ENCODE data around the gene ZNF521. TPM values are rescaled to one million over a fixed set of nuclear protein-coding genes. Genes with fewer than 3 reads are reported as not detected.

The ZNF521 gene
- total and polyA plus RNA-seq, 2 donors (not counting 3 experiments of a cell fraction or from before 2014, with no cell fraction given) = 111 to 168 TPM

DNA sequence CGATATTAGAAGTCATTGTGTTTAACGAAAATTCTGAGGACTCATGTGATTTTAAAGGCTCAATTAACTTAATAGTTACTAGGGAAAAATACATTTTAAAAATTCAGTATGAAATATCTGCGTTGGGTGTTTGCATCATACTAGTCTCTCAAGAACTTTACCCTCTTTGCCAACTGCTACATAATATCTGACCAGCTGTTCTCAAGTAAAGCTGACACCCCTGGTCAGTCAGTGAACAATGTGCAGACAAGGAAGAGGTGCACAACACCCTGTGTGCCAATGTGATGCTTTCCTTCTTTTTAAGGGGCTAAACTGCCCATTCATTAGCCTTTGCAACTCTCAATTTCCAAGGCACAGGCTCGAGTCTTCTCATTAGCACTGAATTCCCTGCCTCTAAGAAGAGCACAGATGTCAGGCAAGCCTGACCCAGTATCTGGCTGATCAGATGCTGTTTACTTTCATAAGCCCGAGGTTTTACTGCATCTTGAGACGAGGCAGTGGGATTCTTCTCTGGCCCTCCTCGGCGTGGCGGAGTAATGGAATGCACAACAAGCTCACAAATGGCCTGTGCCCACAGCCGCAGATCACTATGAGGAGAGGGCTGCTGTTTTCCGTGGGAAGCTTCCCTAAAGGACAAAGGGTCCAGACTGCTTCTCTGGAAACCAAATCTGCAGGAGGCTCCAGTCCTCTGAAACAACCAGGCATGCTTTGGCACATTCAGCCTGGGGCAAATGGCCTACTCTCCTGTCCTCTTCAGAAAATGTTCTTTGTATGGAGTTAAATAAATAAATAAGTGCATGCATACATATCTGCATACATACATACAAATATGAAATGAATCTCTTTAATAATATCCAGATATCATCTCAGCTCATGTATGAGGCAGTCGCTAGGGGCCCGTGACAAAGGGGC lies 240.3 kb downstream of the ZNF521 start:
- intact Hi-C loops (cut with micrococcal nuclease) (no loop called here), dilution Hi-C loops (cut with MboI; ENCODE audit: extremely low pct_ligation_motif_present, low sequenced_read_pairs) (no loop called here)
- CTCF ChIA-PET = no interaction called here
- DNase-seq (ENCODE audit: low read depth, low spot score) (no peak), FAIRE-seq (no peak)
- no peaks in the 10 kb centered on the region for H3K4me1 ChIP-seq (ENCODE audit: control insufficient read depth, extremely low read depth, insufficient read depth, low read length)
- H2AFZ ChIP-seq (ENCODE audit: low read depth, low read length) = no peak overlapping the region
- no peak overlapping the region for H3K9ac ChIP-seq (replicated peaks; ENCODE audit: extremely low read depth, insufficient read depth, low read length)
- no peaks in the 10 kb centered on the region for H3K27me3 ChIP-seq (ENCODE audit: control insufficient read depth in 2 of 2, insufficient read depth in 2 of 2, low read length in 2 of 2)
- H4K20me1 ChIP-seq (replicated peaks; ENCODE audit: control insufficient read depth, extremely low read depth, insufficient read depth, low read length) = peaks cover 4% of the 10 kb centered on the region
- no TSS peak for BruUV-seq (replicated peaks)
- POLR2A ChIA-PET = no interaction called here
- TF ChIP-seq JUN (IDR thresholded peaks at IDR 0.05; ENCODE audit: borderline replicate concordance, insufficient read depth, insufficient read length, low read depth) (no peak), POLR2AphosphoS5 (IDR thresholded peaks at IDR 0.05; ENCODE audit: insufficient read depth, low read depth, low read length) (no peak), EZH2 (IDR thresholded peaks at IDR 0.05; ENCODE audit: borderline replicate concordance, low read depth, low read length, severe bottlenecking) (no peak)
- H3K4me3 ChIP-seq (replicated peaks in 1 of 3; ENCODE audit: insufficient read depth in 1 of 3, low read depth in 1 of 3, low read length in 3 of 3) = no peak overlapping the region
- H3K9me3 ChIP-seq (replicated peaks; ENCODE audit: control insufficient read depth, insufficient read depth, low read length) = no peaks in the 10 kb centered on the region
- no peak overlapping the region for H3K4me2 ChIP-seq (ENCODE audit: insufficient read depth, low read length)
- peaks cover 0 to 9% of the 10 kb centered on the region in 2 experiments for H3K36me3 ChIP-seq (ENCODE audit: control insufficient read depth in 2 of 2, extremely low read depth in 1 of 2, insufficient read depth in 2 of 2, low read length in 2 of 2)
- no peak overlapping the region for H3K27ac ChIP-seq (ENCODE audit: insufficient read depth, low read depth, low read length)
- H3K79me2 ChIP-seq (ENCODE audit: control insufficient read depth, insufficient read depth, low read length) = no peaks in the 10 kb centered on the region
- H3K9me1 ChIP-seq (replicated peaks; ENCODE audit: control insufficient read depth, extremely low read depth, insufficient read depth, low read length) = no peaks in the 10 kb centered on the region

DNA sequence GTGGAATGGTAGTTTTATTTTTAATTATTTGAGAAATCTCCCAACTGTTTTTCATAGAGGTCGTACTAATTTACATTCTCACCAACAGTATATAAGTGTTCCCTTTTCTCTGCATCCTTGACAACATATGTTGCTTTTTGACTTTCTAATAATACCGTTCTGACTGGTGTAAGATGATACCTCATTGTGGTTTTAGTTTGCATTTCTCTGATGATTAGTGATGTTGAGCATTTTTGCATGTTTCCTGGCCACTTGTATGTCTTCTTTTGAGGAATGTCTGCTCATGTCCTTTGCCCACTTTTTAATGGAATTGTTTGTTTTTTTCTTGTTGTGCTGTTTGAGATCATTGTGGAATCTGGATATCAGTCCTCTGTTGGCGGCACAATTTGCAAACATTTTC lies 242.5 kb downstream of the ZNF521 start:
- H3K79me2 ChIP-seq (ENCODE audit: control insufficient read depth, insufficient read depth, low read length) = no peaks in the 10 kb centered on the region
- no peaks in the 10 kb centered on the region for H4K20me1 ChIP-seq (replicated peaks; ENCODE audit: control insufficient read depth, extremely low read depth, insufficient read depth, low read length)
- no peaks in the 10 kb centered on the region for H3K9me1 ChIP-seq (replicated peaks; ENCODE audit: control insufficient read depth, extremely low read depth, insufficient read depth, low read length)
- no peaks in the 10 kb centered on the region for H3K4me1 ChIP-seq (ENCODE audit: control insufficient read depth, extremely low read depth, insufficient read depth, low read length)
- no peaks in the 10 kb centered on the region for H3K9me3 ChIP-seq (replicated peaks; ENCODE audit: control insufficient read depth, insufficient read depth, low read length)
- no TSS peak for BruUV-seq (replicated peaks)
- H3K27me3 ChIP-seq (ENCODE audit: control insufficient read depth in 2 of 2, insufficient read depth in 2 of 2, low read length in 2 of 2) = no peaks in the 10 kb centered on the region
- no peak overlapping the region for H3K4me2 ChIP-seq (ENCODE audit: insufficient read depth, low read length)
- ChIA-PET POLR2A (no interaction called here), CTCF (no interaction called here)
- H3K4me3 ChIP-seq (replicated peaks in 1 of 3; ENCODE audit: insufficient read depth in 1 of 3, low read depth in 1 of 3, low read length in 3 of 3) = no peak overlapping the region
- H3K9ac ChIP-seq (replicated peaks; ENCODE audit: extremely low read depth, insufficient read depth, low read length) = no peak overlapping the region
- dilution Hi-C loops (cut with MboI; ENCODE audit: extremely low pct_ligation_motif_present, low sequenced_read_pairs) (no loop called here), intact Hi-C loops (cut with micrococcal nuclease) (no loop called here)
- H3K36me3 ChIP-seq (ENCODE audit: control insufficient read depth in 2 of 2, extremely low read depth in 1 of 2, insufficient read depth in 2 of 2, low read length in 2 of 2) = peaks cover 0 to 9% of the 10 kb centered on the region in 2 experiments
- H3K27ac ChIP-seq (ENCODE audit: insufficient read depth, low read depth, low read length) = no peak overlapping the region
- DNase-seq (ENCODE audit: low read depth, low spot score) = no peak
- H2AFZ ChIP-seq (ENCODE audit: low read depth, low read length) = no peak overlapping the region
- TF ChIP-seq EZH2 (IDR thresholded peaks at IDR 0.05; ENCODE audit: borderline replicate concordance, low read depth, low read length, severe bottlenecking) = no peak
- no peak for TF ChIP-seq FOS (IDR thresholded peaks at IDR 0.05; ENCODE audit: borderline replicate concordance, insufficient read depth, low read length)
- TF ChIP-seq, protein P1, sequence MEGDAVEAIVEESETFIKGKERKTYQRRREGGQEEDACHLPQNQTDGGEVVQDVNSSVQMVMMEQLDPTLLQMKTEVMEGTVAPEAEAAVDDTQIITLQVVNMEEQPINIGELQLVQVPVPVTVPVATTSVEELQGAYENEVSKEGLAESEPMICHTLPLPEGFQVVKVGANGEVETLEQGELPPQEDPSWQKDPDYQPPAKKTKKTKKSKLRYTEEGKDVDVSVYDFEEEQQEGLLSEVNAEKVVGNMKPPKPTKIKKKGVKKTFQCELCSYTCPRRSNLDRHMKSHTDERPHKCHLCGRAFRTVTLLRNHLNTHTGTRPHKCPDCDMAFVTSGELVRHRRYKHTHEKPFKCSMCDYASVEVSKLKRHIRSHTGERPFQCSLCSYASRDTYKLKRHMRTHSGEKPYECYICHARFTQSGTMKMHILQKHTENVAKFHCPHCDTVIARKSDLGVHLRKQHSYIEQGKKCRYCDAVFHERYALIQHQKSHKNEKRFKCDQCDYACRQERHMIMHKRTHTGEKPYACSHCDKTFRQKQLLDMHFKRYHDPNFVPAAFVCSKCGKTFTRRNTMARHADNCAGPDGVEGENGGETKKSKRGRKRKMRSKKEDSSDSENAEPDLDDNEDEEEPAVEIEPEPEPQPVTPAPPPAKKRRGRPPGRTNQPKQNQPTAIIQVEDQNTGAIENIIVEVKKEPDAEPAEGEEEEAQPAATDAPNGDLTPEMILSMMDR (IDR thresholded peaks at IDR 0.05; ENCODE audit: extremely low read depth in 1 of 2, insufficient read depth in 1 of 2, low read depth in 1 of 2, low read length in 2 of 2) = no peak
- TF ChIP-seq GATA2 (IDR thresholded peaks at IDR 0.05; ENCODE audit: insufficient read depth, insufficient read length, low read depth, low read length) = no peak
- TF ChIP-seq JUN (IDR thresholded peaks at IDR 0.05; ENCODE audit: borderline replicate concordance, insufficient read depth, insufficient read length, low read depth) = no peak
- no peak for TF ChIP-seq POLR2AphosphoS5 (IDR thresholded peaks at IDR 0.05; ENCODE audit: insufficient read depth, low read depth, low read length)
- TF ChIP-seq, protein P2, sequence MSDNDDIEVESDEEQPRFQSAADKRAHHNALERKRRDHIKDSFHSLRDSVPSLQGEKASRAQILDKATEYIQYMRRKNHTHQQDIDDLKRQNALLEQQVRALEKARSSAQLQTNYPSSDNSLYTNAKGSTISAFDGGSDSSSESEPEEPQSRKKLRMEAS (IDR thresholded peaks at IDR 0.05; ENCODE audit: insufficient read depth, insufficient read length) = no peak
- no peak for TF ChIP-seq POLR2A (IDR thresholded peaks at IDR 0.05; ENCODE audit: low read depth, low read length)
- TF ChIP-seq MYC (IDR thresholded peaks at IDR 0.05; ENCODE audit: low read depth, low read length) = no peak
- no peak for FAIRE-seq

Data from endothelial cell of umbilical vein (primary cell).